Stimulated activated CD8-positive, alpha-beta memory T cell treated with anti-CD3 and anti-CD28 coated beads, Interleukin-15, amount 100 ng/mL, for 4 hours (primary cell): ENCODE data around the gene TXLNG.
"Not testable (repeated sequence)": the region's sequence is repeated elsewhere in the genome, so short reads cannot be mapped to it uniquely, and the experiment has no call there.

Experiments
- DNase-seq, 2 donors: peaks; one replicate each; pipeline ENCODE4 v3.0.0-alpha.2; 2020; ENCODE audit warnings: low read depth in 2 of 2

TXLNG gene

GRCh38 chrX:16839219-16839851 lies 53.1 kb downstream of the TXLNG start:
- no peak for DNase-seq

DNA sequence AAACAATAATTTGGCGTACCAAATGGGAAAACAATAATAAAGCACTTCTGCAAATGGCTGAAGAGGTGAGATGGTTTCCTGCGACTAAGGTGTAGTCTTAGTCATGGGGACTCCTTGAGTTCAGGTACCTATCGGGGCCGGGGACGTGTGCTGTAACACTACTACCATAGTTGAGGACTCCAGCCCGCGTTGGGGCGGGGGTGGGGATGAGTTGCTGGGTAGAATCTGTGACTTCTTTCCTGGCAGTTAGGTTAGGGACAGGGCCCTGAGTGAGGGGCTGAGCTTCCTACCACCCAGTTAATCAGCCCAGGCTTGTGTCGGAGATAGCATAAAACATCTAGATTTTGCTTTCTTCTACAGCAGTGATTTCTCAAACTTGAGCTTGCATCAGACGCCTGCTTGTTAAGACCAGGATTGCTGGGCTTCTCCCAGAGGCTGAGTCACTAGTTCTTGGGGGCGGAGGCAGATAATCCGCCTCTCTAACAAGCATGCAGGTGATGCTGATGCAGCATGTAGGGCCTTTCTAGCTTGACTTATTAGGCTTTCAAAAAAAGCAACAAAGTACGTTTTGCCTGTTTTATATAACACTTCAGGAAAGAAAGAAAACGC lies 53.7 kb downstream of the TXLNG start:
- DNase-seq: no peak

DNA sequence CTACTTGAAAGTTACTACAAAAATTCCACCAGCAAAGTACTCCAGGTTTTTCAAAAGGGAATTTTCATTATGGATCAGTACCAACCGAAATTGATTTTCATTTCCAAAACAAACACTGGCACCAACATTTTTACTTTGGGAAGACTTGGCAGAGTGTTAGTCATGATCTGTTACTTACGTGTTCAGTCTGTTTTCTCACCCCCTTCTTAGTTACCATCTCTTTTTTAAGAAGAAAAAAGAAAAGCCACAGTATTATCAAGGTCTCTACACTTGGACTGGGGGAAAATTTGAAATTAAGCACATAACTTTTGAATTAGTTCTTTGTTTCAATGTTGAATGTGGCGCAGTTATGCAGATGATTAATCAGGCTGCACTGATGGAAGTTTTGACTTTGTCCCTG lies 56.4 kb downstream of the TXLNG start:
- DNase-seq: no peak

GRCh38 chrX:16843208-16843909 lies 57.1 kb downstream of the TXLNG start:
- DNase-seq: no peak

DNA sequence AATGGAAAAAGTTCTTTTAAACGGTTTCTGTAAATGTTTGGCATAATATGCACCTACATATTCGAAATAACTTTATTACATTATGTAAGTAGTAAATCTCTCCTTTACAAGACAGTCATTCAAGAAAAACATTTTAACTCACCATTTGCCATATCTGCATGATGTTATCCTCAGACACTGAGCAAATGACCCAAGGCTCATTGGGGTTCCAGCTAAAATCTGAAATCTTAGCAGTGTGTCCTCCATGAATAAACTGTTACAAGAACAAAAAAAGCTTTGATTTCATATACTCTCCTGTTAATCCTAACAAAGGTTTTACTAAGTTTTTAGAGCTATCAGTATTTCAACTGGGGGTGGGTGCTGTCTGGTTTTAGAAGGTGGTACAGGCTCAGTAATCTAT lies 59.4 kb downstream of the TXLNG start:
- DNase-seq: no peak

DNA sequence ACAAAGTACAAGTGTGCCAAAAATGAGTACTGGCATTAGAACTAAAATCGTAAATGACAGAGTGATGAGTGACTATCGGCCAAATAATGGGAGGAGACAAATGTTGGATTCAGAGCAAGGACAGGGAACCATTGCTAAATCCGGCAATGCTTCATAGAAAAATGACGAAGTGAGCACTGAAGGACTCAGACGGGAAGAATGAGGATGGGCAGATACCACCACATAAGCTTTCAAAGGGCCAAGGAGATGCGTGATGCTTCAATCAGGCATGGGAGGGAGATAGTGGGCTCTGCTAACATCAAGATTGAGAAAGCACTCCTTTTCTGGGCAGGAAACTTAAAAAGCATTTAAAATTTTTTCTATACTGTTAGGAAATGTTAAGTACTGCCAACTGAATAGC lies 62.3 kb downstream of the TXLNG start:
- no peak for DNase-seq

GRCh38 chrX:16851421-16851820 lies 65.2 kb downstream of the TXLNG start:
- no peak for DNase-seq

GRCh38 chrX:16851827-16852226 lies 65.6 kb downstream of the TXLNG start:
- no peak for DNase-seq

DNA sequence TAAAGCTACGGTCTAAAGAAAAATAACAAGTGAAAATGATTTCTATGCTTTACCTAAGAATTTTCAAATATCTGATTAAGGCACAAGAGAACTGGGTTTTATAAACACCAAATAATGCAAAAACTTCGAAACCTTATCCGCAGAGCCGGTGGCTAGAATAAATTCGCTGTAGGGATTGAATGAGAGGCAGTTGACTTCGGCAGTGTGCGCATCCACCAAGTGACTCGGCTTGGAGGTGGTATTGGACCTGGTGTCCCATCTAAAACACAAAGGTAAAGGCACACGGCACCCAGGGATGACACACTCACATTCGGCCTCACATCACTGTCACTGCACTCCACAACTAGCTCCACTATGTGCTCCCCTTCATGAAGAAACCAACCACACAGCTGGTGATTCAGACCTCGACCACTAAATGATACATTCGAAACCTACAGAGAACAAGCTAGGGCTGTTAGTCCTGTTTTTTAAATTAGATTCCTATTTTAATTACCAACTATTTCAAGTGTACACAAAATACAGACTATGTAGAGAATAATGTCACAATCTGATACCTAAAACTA lies 66.4 kb downstream of the TXLNG start:
- DNase-seq: no peak

GRCh38 chrX:16853537-16853936 lies 67.3 kb downstream of the TXLNG start:
- DNase-seq: no peak

DNA sequence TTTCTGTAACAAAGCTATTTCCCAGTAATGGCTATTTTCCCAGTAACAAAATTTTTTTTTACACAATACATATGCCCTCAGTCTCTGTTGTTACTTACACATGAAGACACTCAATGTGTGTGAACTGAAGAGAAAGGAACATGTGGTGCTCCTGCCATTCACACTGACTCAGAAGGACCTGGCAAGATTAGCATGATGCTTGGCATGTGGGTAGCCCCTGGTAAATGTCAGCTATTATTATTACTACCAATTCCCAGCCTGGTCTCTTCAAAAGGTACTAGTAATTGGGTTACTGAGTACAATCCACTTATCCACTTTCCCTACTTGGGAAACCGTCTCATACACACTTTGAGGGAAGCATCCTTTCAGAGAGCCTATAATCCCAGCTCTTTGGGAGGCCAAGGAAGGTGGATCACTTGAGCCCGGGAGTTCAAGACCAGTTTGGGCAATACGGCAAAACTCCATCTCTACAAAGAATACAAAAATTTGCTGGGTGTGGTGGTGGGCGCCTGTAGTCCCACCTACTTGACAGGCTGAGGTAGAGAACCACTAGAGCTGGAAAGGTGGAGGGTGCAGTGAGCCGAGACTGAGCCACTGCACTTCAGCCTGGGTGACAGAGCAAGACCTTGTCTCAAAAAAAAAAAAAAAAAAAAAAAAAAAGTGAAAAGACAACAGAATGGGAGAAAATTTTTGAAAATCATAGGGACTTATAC lies 69.3 kb downstream of the TXLNG start:
- DNase-seq: no peak

GRCh38 chrX:16856076-16856404 lies 69.8 kb downstream of the TXLNG start:
- DNase-seq: not testable (repeated sequence)

- no peak for DNase-seq
These were observed 70.5 kb downstream of the TXLNG start for GRCh38 chrX:16856744-16857143.

- DNase-seq: no peak
These were observed 76.6 kb downstream of the TXLNG start for GRCh38 chrX:16862829-16863228.

- no peak for DNase-seq
These were observed 81.7 kb downstream of the TXLNG start for GRCh38 chrX:16867947-16868346.

DNA sequence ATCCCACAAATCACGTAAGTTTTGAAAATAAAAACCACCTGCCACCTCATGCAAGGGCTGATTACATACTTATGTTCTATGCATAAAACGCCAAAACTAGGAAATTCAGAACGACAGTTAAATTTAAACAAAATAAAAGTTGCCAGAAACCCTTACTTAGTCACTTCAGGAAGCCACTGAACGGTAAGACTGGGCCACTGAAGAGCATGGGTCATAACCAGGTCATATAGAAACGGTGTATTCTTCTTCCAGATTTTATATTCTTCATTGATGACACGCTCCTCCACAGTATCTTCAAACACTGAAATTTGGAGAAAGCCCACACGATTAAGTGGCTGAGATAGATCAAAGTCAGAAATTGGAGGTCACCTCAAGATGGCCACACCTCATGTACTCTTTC lies 82.7 kb downstream of the TXLNG start:
- no peak for DNase-seq

DNA sequence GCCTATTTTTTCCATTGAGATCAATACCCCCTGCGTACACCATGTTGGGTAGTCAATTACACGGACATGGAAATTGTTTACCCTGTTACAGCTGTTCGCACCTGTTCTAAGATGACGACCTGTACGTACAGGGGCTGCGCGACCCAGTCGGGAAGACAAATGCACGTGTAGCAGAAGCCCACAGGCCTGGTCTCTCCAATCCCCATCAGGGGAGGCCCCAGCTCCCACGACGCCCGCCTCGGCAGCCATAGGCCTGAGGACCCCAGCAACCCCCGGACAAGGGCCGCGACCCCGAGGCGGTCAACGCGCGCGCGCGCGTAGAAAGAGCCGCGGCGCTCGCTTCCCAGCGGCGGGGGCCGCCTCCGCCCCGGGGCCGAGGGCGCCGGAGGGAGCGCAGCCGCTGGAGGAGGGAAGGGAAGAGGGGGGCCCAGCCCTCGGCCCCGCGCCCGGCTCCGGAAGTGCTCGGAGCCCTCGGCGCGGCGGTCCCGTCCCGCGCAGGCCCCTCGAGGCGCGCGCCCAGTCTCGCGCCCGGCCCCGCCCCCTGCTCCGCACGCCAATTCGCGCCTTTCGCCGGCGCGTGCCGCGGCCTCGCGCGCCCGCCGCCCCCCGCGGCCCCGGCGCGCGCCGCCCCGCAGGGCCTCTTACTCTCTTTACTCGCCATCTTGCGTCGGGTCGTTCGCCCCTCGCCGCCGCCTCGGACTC lies 83.3 kb downstream of the TXLNG start:
- no peak for DNase-seq

- DNase-seq: peak; percentile 79 to 91
These were observed 84.0 kb downstream of the TXLNG start, which contains the start of gene RBBP7 for GRCh38 chrX:16870095-16870861. TSS of gene RBBP7 (minus strand) at chrX:16870362. CDS start at chrX:16870053, 309 bp downstream.

DNA sequence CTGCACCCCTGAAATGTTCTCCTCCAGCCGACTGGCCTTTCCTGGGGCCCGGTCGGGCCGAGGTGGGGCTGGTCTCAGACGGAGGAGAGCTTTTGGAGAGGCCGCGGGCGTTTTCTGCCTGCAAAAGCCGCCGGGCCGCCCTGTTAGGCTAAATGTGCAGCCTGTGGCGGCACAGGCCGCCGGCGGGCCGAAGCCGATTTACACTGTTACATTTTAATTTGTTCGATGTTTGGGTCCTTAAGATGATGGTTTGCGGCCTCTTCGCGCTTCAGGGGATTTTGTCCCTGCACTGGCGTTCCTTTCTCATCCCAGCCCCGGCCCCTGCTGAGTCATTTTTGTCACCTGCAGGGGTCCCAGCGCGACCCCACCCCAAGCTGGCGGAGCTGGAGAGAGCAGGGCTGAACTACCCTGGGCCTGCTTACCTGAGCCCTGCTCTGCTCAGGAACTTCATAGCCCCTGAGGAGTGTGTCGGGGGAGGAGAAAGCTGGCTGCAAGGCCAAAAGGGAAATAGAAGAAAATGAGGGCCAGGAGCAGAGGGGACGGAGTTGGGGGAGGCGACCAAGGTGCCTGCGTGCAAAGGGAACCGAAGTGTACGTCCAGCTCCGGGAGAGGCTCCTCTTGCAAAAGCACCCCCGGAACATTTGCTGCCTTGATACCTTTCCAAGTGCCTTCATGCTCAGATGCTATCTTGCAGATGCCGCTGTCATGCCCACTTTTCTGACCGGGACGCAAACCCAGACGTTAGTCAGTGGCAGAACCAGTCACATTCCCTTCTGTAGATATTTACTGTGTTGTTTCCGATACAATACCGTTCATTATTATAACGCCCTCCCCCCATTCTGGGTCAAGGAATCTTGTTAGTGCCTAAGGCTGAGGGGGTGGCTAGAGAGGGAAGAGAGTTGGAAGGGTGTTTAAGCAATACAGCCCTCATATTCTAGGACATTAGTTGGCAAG lies 84.9 kb downstream of the TXLNG start:
- no peak for DNase-seq

DNA sequence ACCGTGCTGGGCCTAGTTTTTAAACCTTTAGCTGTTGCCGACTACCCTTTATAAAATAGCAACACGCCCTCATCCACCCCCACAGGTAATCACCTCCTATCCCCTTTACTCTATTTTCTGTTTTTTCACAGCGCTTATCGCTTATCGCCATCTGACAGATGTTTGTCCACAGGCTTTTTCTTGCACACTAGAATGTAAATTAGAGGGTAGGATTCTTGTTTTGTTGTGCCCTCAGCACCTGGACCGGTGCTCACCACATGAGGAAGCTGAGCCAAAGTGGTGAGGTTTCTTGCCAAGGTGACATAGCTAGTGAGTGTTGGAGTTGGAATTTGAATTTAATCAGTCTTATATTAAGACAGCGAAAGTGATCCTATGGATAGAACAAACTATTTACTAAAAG lies 86.8 kb downstream of the TXLNG start:
- DNase-seq: no peak
